NCI-H128 (cell line): Measurements from ENCODE around the gene NCAN.
"Not testable (repeated sequence)": the region's sequence is repeated elsewhere in the genome, so short reads cannot be mapped to it uniquely, and the experiment has no call there.

Experiments used
- DNase-seq: peaks from one replicate; lab custom pipeline; 2025; ENCODE audit not compliant: unreplicated experiment; lab: John Stamatoyannopoulos, UW

NCAN gene

GRCh38 chr19:19211499-19212420 lies at the start of gene NCAN:
TSS of gene NCAN (plus strand) at chr19:19211958. CDS start at chr19:19216954, 4,996 bp downstream.
- DNase-seq, result no peak

GRCh38 chr19:19162495-19162894 lies 49.3 kb upstream of the NCAN start:
- DNase-seq, result no peak

- DNase-seq, result no peak
Measured at GRCh38 chr19:19165396-19165795, 46.4 kb upstream of the NCAN start.

GRCh38 chr19:19167612-19168011 lies 44.1 kb upstream of the NCAN start:
- no peak for DNase-seq

GRCh38 chr19:19169236-19170052 lies 42.3 kb upstream of the NCAN start:
- DNase-seq, result no peak

- DNase-seq, result peak; percentile 70
Measured at GRCh38 chr19:19170053-19170872, 41.5 kb upstream of the NCAN start, which contains the start of gene MEF2B. TSS of gene MEF2B (minus strand) at chr19:19170263. CDS start at chr19:19150735, 19,528 bp downstream.

- no peak for DNase-seq
Measured at GRCh38 chr19:19170873-19171672, 40.7 kb upstream of the NCAN start.

GRCh38 chr19:19171821-19172532 lies 39.8 kb upstream of the NCAN start:
- no peak for DNase-seq

- not testable (repeated sequence) for DNase-seq
Measured at GRCh38 chr19:19173243-19173642, 38.5 kb upstream of the NCAN start.

- no peak for DNase-seq
Measured at GRCh38 chr19:19176950-19177349, 34.8 kb upstream of the NCAN start.

- no peak for DNase-seq
Measured at GRCh38 chr19:19179548-19180441, 32.0 kb upstream of the NCAN start.

- DNase-seq, result no peak
Measured at GRCh38 chr19:19181488-19181998, 30.2 kb upstream of the NCAN start.

GRCh38 chr19:19185853-19186740 lies 25.7 kb upstream of the NCAN start:
- DNase-seq, result peak; percentile 2

- no peak for DNase-seq
Measured at GRCh38 chr19:19186742-19187141, 25.0 kb upstream of the NCAN start.

GRCh38 chr19:19191768-19192077 lies 20.0 kb upstream of the NCAN start:
- DNase-seq, result no peak

GRCh38 chr19:19192078-19192882 lies 19.5 kb upstream of the NCAN start, which contains the start of the genes BORCS8 and RFXANK:
TSS of gene BORCS8 (minus strand) at chr19:19192152. CDS start at chr19:19192117, 35 bp downstream.
TSS of gene RFXANK (plus strand) at chr19:19192258. CDS start at chr19:19193947, 1,689 bp downstream.
- peak; percentile 99 for DNase-seq
